A673 (cell line): ENCODE results near the gene KLRC4. TPM values are rescaled to one million over a fixed set of nuclear protein-coding genes. Genes with fewer than 3 reads are reported as not detected.
"Not testable (repeated sequence)": the region's sequence is repeated elsewhere in the genome, so short reads cannot be mapped to it uniquely, and the experiment has no call there.

Source experiments
- BruUV-seq: library from RNA; stranded (reverse); fragments of 400-500 nt; replicated peaks from 2 replicates; lab custom pipeline; 2021; lab: Mats Ljungman, UMichigan
- CTCF ChIA-PET: fragments of 300-600 bp; sonication (Branson Sonifier 250); formaldehyde crosslinking; loops from one replicate; lab custom pipeline; 2022; ENCODE audit warnings: antibody characterized with exemption; lab: Charles Lee
- POLR2A ChIA-PET: fragments of 300-600 bp; sonication (Branson Sonifier 250); formaldehyde crosslinking; loops from one replicate; lab custom pipeline; 2022; ENCODE audit warnings: antibody characterized with exemption; ENCODE audit not compliant: low non-redundant PET; lab: Charles Lee
- DNase-seq: peaks from one replicate; pipeline ENCODE4 v3.0.0-alpha.2; 2015; ENCODE audit warnings: low spot score
- H3K27ac ChIP-seq: fragments of 200-600 bp; sonication (generic); 2 replicates; pipeline ENCODE4 v1.5.1; 2016; ENCODE audit warnings: mixed run types, low read depth, mild to moderate bottlenecking, mixed read lengths, antibody characterized with exemption, low read length; ENCODE audit not compliant: poor library complexity, severe bottlenecking
- H3K27me3 ChIP-seq: fragments of 200-600 bp; sonication (generic); replicated peaks from 2 replicates; pipeline ENCODE4 v1.6.1; 2017; ENCODE audit warnings: mixed run types, low read depth, mild to moderate bottlenecking, mixed read lengths, antibody characterized with exemption, low read length; ENCODE audit not compliant: insufficient read depth, poor library complexity
- H3K36me3 ChIP-seq: fragments of 200-600 bp; sonication (generic); 2 replicates; pipeline ENCODE4 v1.6.1; 2016; ENCODE audit warnings: mixed run types, mild to moderate bottlenecking, mixed read lengths, antibody characterized with exemption, low read length; ENCODE audit not compliant: insufficient read depth, poor library complexity, severe bottlenecking
- H3K4me1 ChIP-seq: fragments of 200-600 bp; sonication (generic); 2 replicates; pipeline ENCODE4 v1.6.1; 2017; ENCODE audit warnings: mixed run types, mild to moderate bottlenecking, mixed read lengths, antibody characterized with exemption, low read length; ENCODE audit not compliant: insufficient read depth, poor library complexity, severe bottlenecking
- H3K4me3 ChIP-seq: fragments of 200-600 bp; sonication (generic); 2 replicates; pipeline ENCODE4 v1.5.1; 2016; ENCODE audit warnings: low read depth, mixed run types, mild to moderate bottlenecking, mixed read lengths, low read length; ENCODE audit not compliant: poor library complexity, severe bottlenecking
- H3K9me3 ChIP-seq: fragments of 200-600 bp; sonication (generic); 2 replicates; pipeline ENCODE4 v1.6.1; 2016; ENCODE audit warnings: mixed run types, low read depth, mild to moderate bottlenecking, mixed read lengths, antibody characterized with exemption, low read length; ENCODE audit not compliant: poor library complexity, severe bottlenecking
- CTCF ChIP-seq: fragments of 300-800, 200-600 bp; sonication (generic); conservative IDR thresholded peaks from 2 replicates; pipeline ENCODE4 v1.5.1; 2017; ENCODE audit warnings: low read depth, mild to moderate bottlenecking, antibody characterized with exemption, low read length, moderate library complexity, mixed read lengths
- EZH2 ChIP-seq: fragments of 200-600 bp; sonication (generic); IDR thresholded peaks from 2 replicates; pipeline ENCODE4 v1.6.1; 2017; ENCODE audit warnings: borderline replicate concordance, low read depth, mild to moderate bottlenecking, mixed read lengths, antibody characterized with exemption, low read length; ENCODE audit not compliant: poor library complexity, severe bottlenecking
- intact Hi-C: fragments of 100-400 bp; cut with micrococcal nuclease; formaldehyde crosslinking; loops from one replicate; pipeline ENCODE4 v1.10.0; 2022; ENCODE audit not compliant: unreplicated experiment
- total RNA-seq: library from RNA; stranded (reverse); gene quantifications from 2 replicates; pipeline ENCODE4 v1.2.3, GENCODE V29; 2021

The KLRC4 gene
- total RNA-seq, 1 experiment from 2014 or later, result not detected

- Histone ChIP-seq H3K9me3 (no peaks in the 10 kb centered on the region), H3K4me3 (no peak overlapping the region), H3K27ac (no peak overlapping the region), H3K36me3 (no peaks in the 10 kb centered on the region), H3K27me3 (no peaks in the 10 kb centered on the region), H3K4me1 (no peaks in the 10 kb centered on the region)
- DNase-seq, result no peak
- BruUV-seq, result no TSS peak
- TF ChIP-seq EZH2 (no peak), CTCF (no peak)
- ChIA-PET POLR2A (no interaction called here), CTCF (no interaction called here)
- intact Hi-C loops, result no loop called here
Measured at GRCh38 chr12:10448236-10448635, 38.7 kb upstream of the KLRC4 start.

- H3K27ac ChIP-seq, H3K36me3 ChIP-seq, DNase-seq, H3K27me3 ChIP-seq, H3K4me3 ChIP-seq, H3K4me1 ChIP-seq, intact Hi-C loops, CTCF ChIA-PET, POLR2A ChIA-PET, H3K9me3 ChIP-seq, BruUV-seq: not testable (repeated sequence)
Measured at GRCh38 chr12:10446052-10446451, 36.5 kb upstream of the KLRC4 start.

DNA sequence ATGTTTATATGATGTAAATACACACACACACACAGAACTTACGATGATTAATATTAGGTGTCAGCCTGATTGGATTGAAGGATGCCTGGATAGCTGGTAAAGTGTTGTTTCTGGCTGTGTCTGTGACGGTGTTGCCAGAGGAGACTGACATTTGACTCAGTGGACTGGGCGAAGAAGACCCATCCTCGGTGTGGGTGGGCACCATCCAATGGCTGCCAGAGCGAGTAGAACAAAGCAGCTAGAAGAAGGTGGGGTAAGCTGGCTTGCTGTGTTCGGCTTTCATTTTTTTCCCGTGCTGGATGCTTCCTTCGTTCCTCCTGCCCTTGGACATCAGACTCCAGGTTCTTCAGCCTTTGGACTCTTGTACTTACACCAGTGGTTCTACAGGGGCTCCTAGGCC, 31.6 kb upstream of the KLRC4 start:
- BruUV-seq, POLR2A ChIA-PET, H3K36me3 ChIP-seq, intact Hi-C loops, H3K4me3 ChIP-seq, H3K27me3 ChIP-seq, DNase-seq, H3K9me3 ChIP-seq, H3K27ac ChIP-seq, CTCF ChIA-PET, H3K4me1 ChIP-seq: not testable (repeated sequence)

GRCh38 chr12:10439608-10440274, 30.2 kb upstream of the KLRC4 start:
- BruUV-seq, H3K4me3 ChIP-seq, CTCF ChIA-PET, H3K4me1 ChIP-seq, H3K9me3 ChIP-seq, intact Hi-C loops, H3K27ac ChIP-seq, H3K27me3 ChIP-seq, H3K36me3 ChIP-seq, DNase-seq, POLR2A ChIA-PET: not testable (repeated sequence)

DNA sequence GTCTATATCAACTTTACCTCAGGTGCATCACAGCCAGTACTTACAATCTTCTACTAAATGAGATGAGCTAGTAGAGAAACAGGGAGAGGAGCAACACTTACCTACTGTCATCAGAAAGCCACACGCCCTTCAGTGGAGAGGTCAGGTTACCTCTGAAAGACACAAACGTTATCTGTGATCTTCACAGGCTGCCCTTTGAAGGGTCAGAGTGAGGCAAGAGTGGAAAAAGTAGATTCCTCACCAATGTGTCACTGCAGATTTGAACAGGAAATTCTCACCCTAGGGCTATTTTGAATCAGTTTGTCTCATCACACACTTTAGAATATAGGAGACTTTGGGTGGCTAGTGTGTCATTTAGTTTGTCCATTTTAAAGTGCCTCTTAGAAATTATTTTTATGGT, 28.0 kb upstream of the KLRC4 start:
- BruUV-seq, H3K27me3 ChIP-seq, H3K9me3 ChIP-seq, H3K4me1 ChIP-seq, H3K27ac ChIP-seq, CTCF ChIA-PET, POLR2A ChIA-PET, H3K4me3 ChIP-seq, DNase-seq, H3K36me3 ChIP-seq, intact Hi-C loops: not testable (repeated sequence)

- H3K9me3 ChIP-seq, H3K27me3 ChIP-seq, intact Hi-C loops, POLR2A ChIA-PET, CTCF ChIA-PET, H3K36me3 ChIP-seq, H3K27ac ChIP-seq, H3K4me3 ChIP-seq, H3K4me1 ChIP-seq, BruUV-seq: not testable (repeated sequence)
- peak; percentile 10 for DNase-seq
Measured at GRCh38 chr12:10435816-10436215, 26.3 kb upstream of the KLRC4 start, which contains the start of gene KLRC2. Gene KLRC2, minus strand, starts transcription at chr12:10436010. Its CDS starts 24 bp downstream, at chr12:10435986.

DNA sequence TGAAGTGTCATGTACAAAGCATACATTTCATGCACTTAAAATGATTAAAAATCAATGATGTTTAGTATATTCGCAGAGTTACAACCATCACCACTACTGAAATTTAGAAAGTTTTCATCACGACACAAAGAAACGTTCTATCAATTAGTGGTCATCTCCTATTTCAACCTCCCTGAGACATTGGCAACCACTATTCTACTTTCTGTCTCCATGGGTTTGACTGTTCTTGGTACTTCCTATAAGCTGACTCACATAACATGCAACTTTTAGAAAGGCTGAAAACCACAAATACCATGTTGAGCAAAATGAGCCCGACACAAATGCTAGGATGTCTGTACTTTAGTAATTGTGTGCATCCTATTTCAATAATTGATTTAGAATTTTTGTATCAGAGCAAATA, 21.1 kb upstream of the KLRC4 start:
- H3K9me3 ChIP-seq, H3K36me3 ChIP-seq, CTCF ChIA-PET, H3K4me1 ChIP-seq, H3K27me3 ChIP-seq, BruUV-seq, intact Hi-C loops, DNase-seq, POLR2A ChIA-PET, H3K27ac ChIP-seq, H3K4me3 ChIP-seq: not testable (repeated sequence)
